ENCODE results near the gene ZNF462. TPM values are rescaled to one million over a fixed set of nuclear protein-coding genes. Genes with fewer than 3 reads are reported as not detected.

The ZNF462 gene
- polyA plus RNA-seq, 3 donors = not detected

- H4K20me1 ChIP-seq (ENCODE audit: insufficient read depth, low read length) = no peaks in the 10 kb centered on the region
- intact Hi-C loops (cut with micrococcal nuclease) = no loop called here
- no peaks in the 10 kb centered on the region for H3K36me3 Mint-ChIP-seq
- H3K27ac ChIP-seq (ENCODE audit: low read depth in 1 of 2, low read length in 2 of 2) = no peak overlapping the region
- H3K9me3 ChIP-seq (replicated peaks in 1 of 2; ENCODE audit: control insufficient read depth in 1 of 2, insufficient read depth in 1 of 2, low read length in 2 of 2) = no peaks in the 10 kb centered on the region
- no peak for TF ChIP-seq CTCF (IDR thresholded peaks at IDR 0.05)
- no peaks in the 10 kb centered on the region for H3K27me3 ChIP-seq (ENCODE audit: control insufficient read depth in 2 of 2, insufficient read depth in 2 of 2, low read length in 2 of 2)
- H3K9ac ChIP-seq (ENCODE audit: insufficient read depth, low read length, poor library complexity, severe bottlenecking) = no peak overlapping the region
- peaks cover 0 to 3% (median 0%) of the 10 kb centered on the region in 3 donors for H3K27me3 Mint-ChIP-seq (ENCODE audit: low read depth in 3 of 3)
- no peaks in the 10 kb centered on the region for H3K4me1 Mint-ChIP-seq
- WGBS (ENCODE audit: insufficient coverage) = no CpG with 5 or more reads among the region's 2 CpGs
- no peaks in the 10 kb centered on the region for H3K4me1 ChIP-seq (ENCODE audit: control insufficient read depth in 1 of 2, insufficient read depth in 2 of 2, low read length in 2 of 2)
- no peak overlapping the region for H2AFZ ChIP-seq (ENCODE audit: insufficient read depth, low read depth, low read length, poor library complexity, severe bottlenecking)
- no peak overlapping the region for H3K4me3 Mint-ChIP-seq
- no peak overlapping the region for H3K27ac Mint-ChIP-seq
- H3K9me3 Mint-ChIP-seq = peaks cover 0 to 5% (median 2%) of the 10 kb centered on the region in 7 donors
- no peak for DNase-seq
- H3K4me2 ChIP-seq (replicated peaks; ENCODE audit: extremely low read depth, low read length, poor library complexity, severe bottlenecking) = no peak overlapping the region
- H3K36me3 ChIP-seq (replicated peaks in 1 of 2; ENCODE audit: control insufficient read depth in 1 of 2, insufficient read depth in 2 of 2, low read length in 2 of 2) = no peaks in the 10 kb centered on the region
- H3K79me2 ChIP-seq (ENCODE audit: insufficient read depth, low read length) = no peaks in the 10 kb centered on the region
- H3K4me3 ChIP-seq (replicated peaks in 1 of 3; ENCODE audit: low read depth in 2 of 3, low read length in 3 of 3) = no peak overlapping the region
Observed at GRCh38 chr9:106883626-106884190, 20.7 kb downstream of the ZNF462 start.

GRCh38 chr9:106885451-106885850 lies 22.5 kb downstream of the ZNF462 start:
- Mint-ChIP-seq H3K27me3 (ENCODE audit: low read depth in 3 of 3) (peaks cover 0 to 3% (median 0%) of the 10 kb centered on the region in 3 donors), H3K36me3 (no peaks in the 10 kb centered on the region), H3K9me3 (peaks cover 0 to 5% (median 2%) of the 10 kb centered on the region in 7 donors), H3K4me1 (no peaks in the 10 kb centered on the region), H3K4me3 (no peak overlapping the region), H3K27ac (no peak overlapping the region)
- no peak for TF ChIP-seq CTCF (IDR thresholded peaks at IDR 0.05)
- 100% methylated on average over 1 of the region's 2 CpGs for WGBS (ENCODE audit: insufficient coverage)
- no peak overlapping the region for H3K27ac ChIP-seq (ENCODE audit: low read depth in 1 of 2, low read length in 2 of 2)
- no peaks in the 10 kb centered on the region for H3K9me3 ChIP-seq (replicated peaks in 1 of 2; ENCODE audit: control insufficient read depth in 1 of 2, insufficient read depth in 1 of 2, low read length in 2 of 2)
- no peak overlapping the region for H3K4me3 ChIP-seq (replicated peaks in 1 of 3; ENCODE audit: low read depth in 2 of 3, low read length in 3 of 3)
- no peaks in the 10 kb centered on the region for H4K20me1 ChIP-seq (ENCODE audit: insufficient read depth, low read length)
- no peaks in the 10 kb centered on the region for H3K36me3 ChIP-seq (replicated peaks in 1 of 2; ENCODE audit: control insufficient read depth in 1 of 2, insufficient read depth in 2 of 2, low read length in 2 of 2)
- intact Hi-C loops (cut with micrococcal nuclease) = no loop called here
- no peak overlapping the region for H2AFZ ChIP-seq (ENCODE audit: insufficient read depth, low read depth, low read length, poor library complexity, severe bottlenecking)
- H3K27me3 ChIP-seq (ENCODE audit: control insufficient read depth in 2 of 2, insufficient read depth in 2 of 2, low read length in 2 of 2) = no peaks in the 10 kb centered on the region
- H3K4me1 ChIP-seq (ENCODE audit: control insufficient read depth in 1 of 2, insufficient read depth in 2 of 2, low read length in 2 of 2) = no peaks in the 10 kb centered on the region
- no peak overlapping the region for H3K9ac ChIP-seq (ENCODE audit: insufficient read depth, low read length, poor library complexity, severe bottlenecking)
- H3K4me2 ChIP-seq (replicated peaks; ENCODE audit: extremely low read depth, low read length, poor library complexity, severe bottlenecking) = no peak overlapping the region
- DNase-seq = no peak
- no peaks in the 10 kb centered on the region for H3K79me2 ChIP-seq (ENCODE audit: insufficient read depth, low read length)
